Astrocyte (in vitro differentiated cells and primary cell): ENCODE results near the gene PDE9A.

ENCODE experiments used
- EZH2 ChIP-seq: IDR thresholded peaks from 2 replicates; pipeline ENCODE4 v1.6.1; 2012; ENCODE audit warnings: mild to moderate bottlenecking, low read length, inconsistent platforms; ENCODE audit not compliant: insufficient read depth
- TF ChIP-seq, protein P1 (sequence below): IDR thresholded peaks from 2 replicates; pipeline ENCODE4 v1.5.1; 2011; ENCODE audit warnings: low read depth, mild to moderate bottlenecking, inconsistent platforms, low read length, moderate library complexity; ENCODE audit not compliant: insufficient read depth

DNA sequence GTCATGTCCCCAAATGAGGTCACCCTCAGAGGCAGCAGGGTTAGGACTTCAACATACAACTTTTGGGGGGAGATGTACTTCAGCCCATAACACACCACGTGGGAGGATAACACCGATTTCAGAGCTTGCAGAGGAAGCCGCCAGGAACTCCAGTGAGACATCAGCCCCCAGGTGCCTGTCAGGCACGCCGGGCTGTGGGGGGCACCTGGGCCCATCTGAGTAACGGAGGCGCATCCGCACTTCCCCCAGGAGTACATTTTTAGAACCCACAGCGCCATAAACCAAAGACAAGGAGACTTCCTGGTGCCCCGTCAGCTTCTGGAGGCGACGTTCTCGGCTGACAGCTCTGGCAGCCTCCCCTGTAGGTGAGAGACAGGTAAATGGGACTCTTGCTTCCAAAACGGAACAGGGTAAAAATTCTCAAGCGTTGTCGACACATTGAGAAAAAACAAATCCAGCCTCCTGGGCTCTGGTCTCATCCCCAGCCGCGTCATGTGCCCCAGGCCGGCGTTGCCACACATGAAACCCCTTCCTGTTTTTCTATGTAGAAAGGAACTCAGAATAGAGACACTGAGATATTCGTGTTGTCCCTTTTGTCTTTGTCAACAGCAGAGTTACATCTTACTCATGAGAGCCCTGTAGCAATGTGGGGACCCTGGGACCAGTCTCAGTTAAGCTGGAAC lies 93.3 kb downstream of the PDE9A start:
- TF ChIP-seq, protein P1, sequence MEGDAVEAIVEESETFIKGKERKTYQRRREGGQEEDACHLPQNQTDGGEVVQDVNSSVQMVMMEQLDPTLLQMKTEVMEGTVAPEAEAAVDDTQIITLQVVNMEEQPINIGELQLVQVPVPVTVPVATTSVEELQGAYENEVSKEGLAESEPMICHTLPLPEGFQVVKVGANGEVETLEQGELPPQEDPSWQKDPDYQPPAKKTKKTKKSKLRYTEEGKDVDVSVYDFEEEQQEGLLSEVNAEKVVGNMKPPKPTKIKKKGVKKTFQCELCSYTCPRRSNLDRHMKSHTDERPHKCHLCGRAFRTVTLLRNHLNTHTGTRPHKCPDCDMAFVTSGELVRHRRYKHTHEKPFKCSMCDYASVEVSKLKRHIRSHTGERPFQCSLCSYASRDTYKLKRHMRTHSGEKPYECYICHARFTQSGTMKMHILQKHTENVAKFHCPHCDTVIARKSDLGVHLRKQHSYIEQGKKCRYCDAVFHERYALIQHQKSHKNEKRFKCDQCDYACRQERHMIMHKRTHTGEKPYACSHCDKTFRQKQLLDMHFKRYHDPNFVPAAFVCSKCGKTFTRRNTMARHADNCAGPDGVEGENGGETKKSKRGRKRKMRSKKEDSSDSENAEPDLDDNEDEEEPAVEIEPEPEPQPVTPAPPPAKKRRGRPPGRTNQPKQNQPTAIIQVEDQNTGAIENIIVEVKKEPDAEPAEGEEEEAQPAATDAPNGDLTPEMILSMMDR, result no peak
- no peak for TF ChIP-seq EZH2
